Retinal pigment epithelial cell (primary cell): Measurements from ENCODE around the gene NUP214.

ENCODE experiments used
- DNase-seq: peaks from one replicate; pipeline ENCODE4 v3.0.0-alpha.2; 2010; ENCODE audit warnings: low read depth
- H3K4me3 ChIP-seq: 2 replicates; pipeline ENCODE4 v1.5.1; 2011; ENCODE audit warnings: mild to moderate bottlenecking, low read length, control low read depth, moderate library complexity
- TF ChIP-seq, protein P1 (sequence below): conservative IDR thresholded peaks from 2 replicates; pipeline ENCODE4 v1.5.1; 2011; ENCODE audit warnings: low read depth, low read length, control low read depth, inconsistent platforms

NUP214 gene

DNA sequence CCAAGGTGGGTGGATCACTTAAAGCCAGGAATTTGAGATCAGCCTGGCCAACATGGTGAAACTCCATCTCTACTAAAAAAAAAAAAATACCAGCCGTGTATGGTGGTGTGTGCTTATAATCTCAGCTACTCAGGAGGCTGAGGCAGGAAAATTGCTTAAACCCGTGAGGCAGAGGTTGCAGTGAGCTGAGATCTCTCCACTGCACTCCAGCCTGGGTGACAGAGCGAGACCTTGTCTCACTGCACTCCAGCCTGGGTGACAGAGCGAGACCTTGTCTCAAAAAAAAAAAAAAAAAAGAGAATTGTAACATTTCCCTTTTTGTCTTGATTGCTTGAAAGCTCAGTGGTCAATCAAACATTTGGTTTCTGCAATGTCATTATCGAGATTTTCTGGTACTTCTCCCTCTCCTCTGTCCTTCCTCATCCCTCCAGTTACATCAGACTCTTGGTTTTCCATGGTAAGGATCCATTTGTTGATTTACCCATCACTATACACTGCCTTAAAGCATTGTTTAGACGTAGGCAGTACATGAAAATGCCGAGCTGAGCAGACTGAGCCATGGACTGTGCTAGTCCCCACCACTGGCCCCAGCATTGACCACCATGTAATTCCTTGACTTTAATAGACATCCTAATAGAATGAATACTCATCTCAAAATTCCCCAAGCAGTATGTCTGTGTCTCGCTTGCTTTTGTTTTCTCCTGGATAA is 40.6 kb upstream of the NUP214 start:
- TF ChIP-seq, protein P1, sequence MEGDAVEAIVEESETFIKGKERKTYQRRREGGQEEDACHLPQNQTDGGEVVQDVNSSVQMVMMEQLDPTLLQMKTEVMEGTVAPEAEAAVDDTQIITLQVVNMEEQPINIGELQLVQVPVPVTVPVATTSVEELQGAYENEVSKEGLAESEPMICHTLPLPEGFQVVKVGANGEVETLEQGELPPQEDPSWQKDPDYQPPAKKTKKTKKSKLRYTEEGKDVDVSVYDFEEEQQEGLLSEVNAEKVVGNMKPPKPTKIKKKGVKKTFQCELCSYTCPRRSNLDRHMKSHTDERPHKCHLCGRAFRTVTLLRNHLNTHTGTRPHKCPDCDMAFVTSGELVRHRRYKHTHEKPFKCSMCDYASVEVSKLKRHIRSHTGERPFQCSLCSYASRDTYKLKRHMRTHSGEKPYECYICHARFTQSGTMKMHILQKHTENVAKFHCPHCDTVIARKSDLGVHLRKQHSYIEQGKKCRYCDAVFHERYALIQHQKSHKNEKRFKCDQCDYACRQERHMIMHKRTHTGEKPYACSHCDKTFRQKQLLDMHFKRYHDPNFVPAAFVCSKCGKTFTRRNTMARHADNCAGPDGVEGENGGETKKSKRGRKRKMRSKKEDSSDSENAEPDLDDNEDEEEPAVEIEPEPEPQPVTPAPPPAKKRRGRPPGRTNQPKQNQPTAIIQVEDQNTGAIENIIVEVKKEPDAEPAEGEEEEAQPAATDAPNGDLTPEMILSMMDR, result no peak
- DNase-seq, result no peak
- no peak overlapping the region for H3K4me3 ChIP-seq

DNA sequence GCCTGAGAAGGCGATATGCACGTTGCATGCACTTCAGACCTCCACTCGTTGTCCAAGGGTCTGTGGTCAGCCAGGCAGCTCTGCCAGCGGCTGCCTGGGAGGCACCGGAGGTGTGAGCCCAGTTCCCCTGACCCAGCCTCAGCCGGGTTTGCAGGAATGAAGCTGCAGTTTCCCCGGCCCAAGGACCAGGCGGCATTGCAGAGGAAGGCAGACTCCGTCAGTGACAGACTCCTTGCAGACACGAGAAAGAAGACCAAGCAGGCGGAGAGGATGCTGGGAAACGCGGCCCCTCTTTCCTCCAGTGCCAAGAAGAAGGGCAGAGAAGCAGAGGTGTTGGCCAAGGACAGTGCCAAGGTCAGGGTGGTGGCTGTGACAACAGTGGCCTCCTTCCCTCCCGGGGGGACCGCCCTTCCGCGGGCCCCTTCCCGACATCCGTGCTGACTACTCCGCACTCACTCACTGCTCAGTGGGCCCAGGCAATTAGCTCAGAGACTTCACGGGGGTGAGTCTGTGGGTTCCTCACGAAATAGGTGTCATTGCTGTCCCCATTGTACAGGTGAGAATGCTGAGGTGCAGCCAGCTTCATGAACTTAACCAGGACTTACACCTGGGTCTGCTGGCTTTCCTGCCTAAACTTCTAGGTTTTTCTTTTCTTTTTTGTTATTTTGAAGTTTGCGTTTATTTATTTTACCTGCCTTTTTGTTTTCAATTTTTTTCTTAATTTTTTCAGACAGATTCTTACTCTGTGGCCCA is 39.8 kb upstream of the NUP214 start:
- no peak overlapping the region for H3K4me3 ChIP-seq
- TF ChIP-seq, protein P1, result no peak
- no peak for DNase-seq

GRCh38 chr9:131087354-131087893 is 38.0 kb upstream of the NUP214 start:
- no peak overlapping the region for H3K4me3 ChIP-seq
- TF ChIP-seq, protein P1, result no peak
- no peak for DNase-seq

GRCh38 chr9:131090025-131090787 is 35.2 kb upstream of the NUP214 start:
- TF ChIP-seq, protein P1, result no peak
- no peak for DNase-seq

DNA sequence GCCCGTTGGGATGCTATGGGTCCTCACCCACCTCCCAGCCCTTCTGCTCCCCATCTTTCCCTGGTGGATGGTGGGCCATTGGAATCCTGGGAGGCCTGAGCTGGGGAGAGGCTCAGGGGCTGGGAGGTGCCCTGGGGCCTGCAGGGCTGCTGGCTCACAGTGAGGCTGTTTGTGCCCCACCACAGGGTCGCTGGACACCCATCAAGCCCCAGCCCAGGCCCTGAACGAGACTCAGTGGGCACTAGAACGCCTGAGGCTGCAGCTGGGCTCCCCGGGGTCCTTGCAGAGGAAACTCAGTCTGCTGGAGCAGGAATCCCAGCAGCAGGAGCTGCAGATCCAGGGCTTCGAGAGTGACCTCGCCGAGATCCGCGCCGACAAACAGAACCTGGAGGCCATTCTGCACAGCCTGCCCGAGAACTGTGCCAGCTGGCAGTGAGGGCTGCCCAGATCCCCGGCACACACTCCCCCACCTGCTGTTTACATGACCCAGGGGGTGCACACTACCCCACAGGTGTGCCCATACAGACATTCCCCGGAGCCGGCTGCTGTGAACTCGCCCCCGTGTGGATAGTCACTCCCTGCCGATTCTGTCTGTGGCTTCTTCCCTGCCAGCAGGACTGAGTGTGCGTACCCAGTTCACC is 33.9 kb upstream of the NUP214 start:
- TF ChIP-seq, protein P1, result no peak
- DNase-seq, result no peak

More at GRCh38 chr9:131090025-131090787, 35.2 kb upstream of the NUP214 start:
- no peak overlapping the region for H3K4me3 ChIP-seq

GRCh38 chr9:131092030-131092429 is 33.4 kb upstream of the NUP214 start:
- no peak overlapping the region for H3K4me3 ChIP-seq
- no peak for DNase-seq
- TF ChIP-seq, protein P1, result no peak

More for the DNA sequence above, 33.9 kb upstream of the NUP214 start:
- no peak overlapping the region for H3K4me3 ChIP-seq
